UCSD-AML1 (cell line): ENCODE measurements around the gene STEAP4.
"Not testable (repeated sequence)": the region's sequence is repeated elsewhere in the genome, so short reads cannot be mapped to it uniquely, and the experiment has no call there.

ENCODE experiments used
- DNase-seq: peaks from one replicate; lab custom pipeline; 2025; ENCODE audit not compliant: unreplicated experiment; lab: John Stamatoyannopoulos, UW

The STEAP4 gene

DNA sequence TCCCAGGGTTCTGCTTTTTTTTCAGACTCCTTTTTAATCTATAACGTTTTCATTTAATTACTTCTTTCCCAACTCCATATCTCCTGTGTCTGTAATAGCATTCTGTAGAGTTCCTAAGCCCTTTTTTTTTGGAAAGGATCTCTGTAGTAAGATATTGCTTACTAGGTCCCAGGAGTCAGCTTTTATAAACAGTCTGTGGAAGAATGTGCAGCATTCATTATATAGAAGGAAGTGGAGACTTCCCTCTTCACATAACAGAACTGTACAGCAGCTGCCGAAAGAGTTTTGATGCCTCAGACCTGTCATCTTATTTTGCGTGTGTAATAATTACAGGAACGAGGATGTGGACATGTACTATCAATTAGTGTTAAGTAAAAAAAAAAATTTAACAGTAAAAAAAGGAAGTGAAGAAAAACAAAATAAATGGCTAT, 7.4 kb upstream of the STEAP4 start:
- DNase-seq: no peak

DNA sequence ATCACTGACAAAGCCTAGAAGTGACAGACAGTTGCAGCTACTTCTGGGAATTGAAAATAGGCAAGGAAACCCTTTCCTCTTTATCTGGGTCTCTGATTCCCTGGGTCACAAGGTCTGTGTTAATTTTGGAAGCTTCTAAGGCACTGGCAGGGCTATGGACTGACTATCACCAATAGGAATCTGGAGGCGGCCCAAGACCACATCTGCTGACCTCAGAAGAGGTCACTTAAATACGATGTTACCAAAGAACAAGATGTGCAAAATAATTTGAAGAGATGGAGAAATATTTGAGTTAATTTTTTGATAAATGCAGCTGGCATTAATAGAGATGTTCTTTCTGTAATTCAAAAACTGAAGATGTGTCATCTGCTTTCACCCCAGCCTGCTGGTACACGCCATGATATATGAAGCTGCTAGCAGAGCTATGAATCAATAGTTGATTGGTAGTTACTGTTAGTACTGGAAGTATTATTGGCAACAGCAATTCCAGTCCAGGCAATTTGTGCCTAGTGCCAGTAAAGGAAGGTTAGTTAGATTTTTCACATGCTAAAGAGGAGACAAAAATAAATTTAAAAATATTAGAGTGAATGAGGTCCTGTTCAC, 5.5 kb upstream of the STEAP4 start:
- DNase-seq: no peak

DNA sequence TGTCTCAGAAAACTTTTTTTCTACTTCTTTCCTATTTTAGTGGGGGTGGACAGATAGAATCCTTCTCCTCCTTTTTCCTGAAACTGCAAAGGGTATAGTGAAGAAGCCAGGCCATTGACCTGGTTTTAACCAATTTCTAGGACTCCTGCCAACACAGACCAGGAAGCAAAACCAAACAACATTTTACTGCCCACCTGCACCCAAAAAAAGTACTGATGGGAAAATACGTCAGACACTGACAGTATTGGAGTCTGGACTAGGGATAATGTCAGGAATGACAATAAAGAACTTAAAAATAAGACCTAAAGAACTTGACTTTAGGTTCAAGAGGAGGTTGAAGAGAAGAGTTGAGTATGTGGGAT, 5.0 kb upstream of the STEAP4 start:
- DNase-seq: no peak

- DNase-seq: no peak
Observed at GRCh38 chr7:88310956-88311674, 4.4 kb upstream of the STEAP4 start.

DNA sequence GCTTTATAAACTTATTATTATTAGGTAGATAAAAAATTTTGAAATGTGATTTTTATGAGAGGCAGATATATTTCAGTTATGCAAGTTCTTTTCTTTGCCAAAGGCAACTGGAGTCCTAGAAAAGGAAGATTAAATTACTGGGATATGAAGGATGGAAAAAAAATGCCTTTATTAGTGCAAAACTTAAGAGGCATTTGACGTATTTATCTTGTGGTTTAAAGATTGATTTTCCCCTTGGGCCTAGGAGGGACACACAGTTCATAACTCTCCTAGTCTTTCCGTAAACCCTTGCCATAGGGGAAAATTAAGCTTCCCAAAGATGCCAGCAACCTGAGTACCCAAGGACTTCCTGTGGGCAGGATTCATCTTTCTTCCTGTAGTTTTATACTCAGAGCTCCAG, 3.1 kb upstream of the STEAP4 start:
- DNase-seq: no peak

DNA sequence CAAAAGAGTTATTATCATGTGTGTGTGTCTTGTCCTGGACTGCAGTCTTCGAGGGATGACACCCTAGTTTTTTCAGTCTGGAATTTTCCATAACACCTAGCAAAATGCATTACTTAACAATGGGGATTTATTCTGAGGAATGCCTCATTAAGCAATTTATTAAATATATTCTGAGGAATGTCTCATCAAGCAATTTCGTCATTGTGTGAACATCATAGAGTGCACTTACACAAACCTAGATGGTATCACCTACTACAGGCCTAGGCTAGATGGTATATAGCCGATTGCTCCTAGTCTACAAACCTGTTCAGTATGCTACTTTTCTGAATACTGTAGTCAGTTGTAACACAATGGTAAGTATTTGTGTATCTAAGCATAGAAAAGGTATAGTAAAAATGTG, 1.1 kb upstream of the STEAP4 start:
- DNase-seq: no peak

DNA sequence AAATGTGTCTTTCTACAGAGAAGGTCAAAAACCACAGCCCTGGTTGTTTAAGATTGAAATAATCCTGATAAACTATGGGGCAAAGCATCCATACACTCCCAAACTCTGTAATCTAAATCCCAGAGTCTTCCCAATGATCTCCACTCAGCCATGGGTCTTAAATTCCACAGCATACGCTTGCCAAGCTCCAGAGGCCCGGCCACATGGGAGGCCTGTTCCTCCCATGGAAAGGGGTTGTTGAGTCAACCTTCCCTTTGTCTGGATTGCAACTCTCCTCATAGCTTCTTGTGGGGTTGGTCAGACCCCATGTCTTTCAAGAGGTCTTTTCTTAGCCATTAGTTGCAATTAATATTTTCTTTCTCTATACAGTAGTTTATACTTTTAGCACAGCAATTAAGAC, 718 bp upstream of the STEAP4 start:
- DNase-seq: no peak

DNA sequence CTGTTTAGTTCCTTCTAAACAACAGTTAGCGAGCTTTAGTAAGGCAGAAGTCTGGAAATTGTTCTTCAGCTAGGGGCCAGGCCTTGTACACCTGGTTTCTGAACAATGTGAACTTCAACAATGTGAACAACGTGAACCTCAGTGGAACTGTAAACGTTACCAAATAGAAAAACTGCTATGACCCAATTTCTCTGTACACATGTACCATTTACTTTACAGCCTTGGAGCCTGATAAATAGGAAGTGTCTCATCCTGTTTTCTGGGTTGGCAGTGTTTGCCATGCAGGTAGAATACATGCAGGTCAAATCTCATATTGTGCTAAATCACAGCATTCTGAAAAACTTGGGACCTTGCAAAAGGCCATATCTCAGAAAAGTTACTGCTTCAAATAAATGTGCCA, 1.6 kb downstream of the STEAP4 start:
- DNase-seq: no peak

- DNase-seq: no peak
Observed at GRCh38 chr7:88302486-88302885, 4.2 kb downstream of the STEAP4 start.

- no peak for DNase-seq
Observed at GRCh38 chr7:88301924-88302323, 4.8 kb downstream of the STEAP4 start.

DNA sequence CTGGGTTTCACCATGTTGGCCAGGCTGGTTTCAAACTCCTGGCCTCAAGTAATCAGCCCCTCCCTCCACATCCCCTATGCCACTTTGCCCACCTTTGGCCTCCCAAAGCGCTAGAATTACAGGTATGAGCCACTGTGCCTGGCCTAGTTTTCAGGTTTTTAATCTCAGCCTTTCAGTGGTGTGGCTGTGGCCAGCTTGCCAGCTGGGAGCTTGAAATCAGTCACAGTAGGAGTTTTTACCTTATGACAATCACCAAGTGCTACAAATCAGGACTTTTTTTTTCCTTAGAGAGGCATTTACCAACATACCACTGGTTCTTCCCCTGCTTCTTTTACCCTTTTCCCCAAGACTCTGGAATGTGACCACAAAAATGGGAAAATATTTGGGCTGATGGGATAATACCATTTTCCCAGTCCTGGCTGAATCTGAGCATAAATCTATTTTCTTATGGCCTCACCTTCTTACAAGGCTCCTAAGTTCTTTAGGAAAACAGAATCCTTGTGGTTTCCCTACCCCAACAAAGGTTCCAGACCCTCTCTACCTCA, 6.2 kb downstream of the STEAP4 start:
- no peak for DNase-seq

- no peak for DNase-seq
Observed at GRCh38 chr7:88299126-88299525, 7.6 kb downstream of the STEAP4 start.

DNA sequence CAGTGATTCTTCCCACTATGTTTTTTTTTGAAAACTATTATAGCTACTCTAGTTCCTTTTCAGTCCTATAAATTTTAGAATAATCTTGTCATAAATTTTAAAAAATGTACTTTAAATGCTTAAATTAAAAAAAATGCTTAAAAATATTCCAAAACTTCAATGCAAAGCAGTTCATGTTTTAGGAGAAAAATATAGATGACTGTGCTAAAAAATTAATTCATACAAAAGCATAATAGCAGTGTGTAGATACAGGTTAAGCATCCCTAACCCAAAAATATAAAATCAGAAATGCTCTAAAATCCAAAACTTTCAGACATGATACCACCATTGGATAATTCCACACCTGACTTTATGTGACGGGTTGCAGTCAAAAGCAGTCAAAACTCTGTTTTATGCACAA, 12.8 kb downstream of the STEAP4 start:
- no peak for DNase-seq

DNA sequence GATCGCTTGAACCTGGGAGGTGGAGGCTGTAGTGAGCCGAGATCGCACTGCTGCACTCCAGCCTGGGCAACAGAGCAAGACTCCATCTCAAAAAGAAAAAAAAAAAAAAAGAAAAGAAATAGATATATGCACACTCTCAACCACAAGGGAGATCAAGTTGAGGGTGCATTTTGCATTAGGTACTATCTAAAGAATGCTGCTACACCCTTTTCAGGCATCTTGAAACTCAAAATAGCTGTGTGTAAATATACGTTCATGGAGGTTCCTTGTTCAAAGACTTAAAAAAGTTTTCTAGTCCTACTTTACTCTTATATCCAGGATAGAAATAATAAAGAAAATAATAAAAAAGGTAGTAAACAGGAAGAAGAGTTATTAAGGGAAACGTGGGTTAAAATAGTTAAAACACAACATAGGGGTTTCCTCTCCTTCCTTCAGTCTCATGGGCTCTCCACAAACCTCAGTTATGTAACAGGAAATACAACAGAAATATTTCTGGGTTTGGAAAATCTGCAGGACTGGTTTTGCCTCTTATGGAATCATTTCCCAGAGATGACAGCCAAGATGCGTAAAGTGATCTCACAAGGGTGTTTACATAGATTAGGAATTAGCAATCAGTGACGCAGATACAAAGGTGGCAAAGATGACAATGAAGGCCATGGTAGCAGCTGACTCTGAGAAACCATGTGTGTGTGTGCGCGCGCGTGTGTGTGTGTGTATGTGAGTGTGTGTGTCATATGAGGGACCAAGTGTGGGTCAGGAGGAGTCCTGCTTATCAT, 15.1 kb downstream of the STEAP4 start:
- DNase-seq: no peak

DNA sequence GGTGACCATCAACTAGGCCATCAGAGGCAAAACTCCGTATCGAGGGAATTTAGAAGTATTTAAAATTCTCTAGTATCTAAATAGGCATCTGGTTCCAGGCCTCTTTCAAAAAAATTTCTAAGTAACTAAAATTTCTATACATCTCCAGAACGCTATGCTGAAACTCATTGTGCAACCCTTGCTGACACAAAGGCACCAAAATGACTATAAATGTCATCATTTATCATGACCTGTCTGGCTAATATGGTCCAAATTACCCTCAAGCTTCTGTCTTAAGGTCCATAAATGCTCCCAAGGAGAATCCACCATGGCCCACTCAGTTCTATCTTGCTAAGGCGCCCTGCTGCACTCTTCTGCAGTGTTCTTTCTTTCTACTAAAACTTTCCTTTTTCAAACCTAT, 16.2 kb downstream of the STEAP4 start:
- DNase-seq: no peak

DNA sequence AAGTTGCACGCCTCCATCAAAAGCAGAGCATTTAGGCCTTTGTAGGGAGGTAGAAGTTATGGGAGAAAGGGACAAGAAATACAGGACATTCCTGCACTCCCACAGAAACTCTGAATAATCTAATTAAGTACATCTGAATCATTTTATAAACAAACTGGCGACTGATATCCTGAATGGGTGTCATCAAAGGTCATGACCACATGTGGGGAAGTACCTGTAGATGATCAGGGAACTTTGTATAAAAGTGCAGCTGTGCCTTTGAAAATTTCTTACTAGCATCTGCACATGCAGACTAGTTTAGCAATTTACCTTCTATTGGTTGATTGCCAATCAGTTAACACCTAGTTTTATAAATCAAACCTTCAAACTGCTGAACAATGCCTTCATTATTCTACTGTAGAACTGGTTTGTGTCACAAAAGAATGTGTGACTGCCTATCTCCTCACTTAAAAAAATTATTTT, 17.1 kb downstream of the STEAP4 start:
- no peak for DNase-seq

GRCh38 chr7:88281749-88282148, 24.9 kb downstream of the STEAP4 start:
- no peak for DNase-seq

GRCh38 chr7:88280801-88281200, 25.9 kb downstream of the STEAP4 start:
- DNase-seq: no peak

DNA sequence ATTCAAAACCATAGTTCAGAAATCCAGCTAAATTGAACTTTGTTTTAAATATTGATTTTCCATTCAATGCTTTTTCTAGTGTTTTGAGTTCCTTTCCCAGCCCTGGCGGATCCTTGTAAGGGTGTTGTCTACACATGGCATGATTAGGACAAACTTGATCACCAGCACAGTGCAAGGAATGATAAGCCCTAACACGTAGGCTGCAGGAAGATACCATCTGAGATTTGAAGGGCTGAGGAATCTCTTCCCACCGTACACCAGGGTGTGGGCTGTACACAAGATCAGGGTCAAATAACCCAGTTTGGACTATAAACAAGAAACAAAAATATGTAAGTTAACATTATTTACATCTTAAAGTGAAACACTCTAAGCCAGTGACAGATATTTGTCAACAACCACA, 27.4 kb downstream of the STEAP4 start:
- no peak for DNase-seq

DNA sequence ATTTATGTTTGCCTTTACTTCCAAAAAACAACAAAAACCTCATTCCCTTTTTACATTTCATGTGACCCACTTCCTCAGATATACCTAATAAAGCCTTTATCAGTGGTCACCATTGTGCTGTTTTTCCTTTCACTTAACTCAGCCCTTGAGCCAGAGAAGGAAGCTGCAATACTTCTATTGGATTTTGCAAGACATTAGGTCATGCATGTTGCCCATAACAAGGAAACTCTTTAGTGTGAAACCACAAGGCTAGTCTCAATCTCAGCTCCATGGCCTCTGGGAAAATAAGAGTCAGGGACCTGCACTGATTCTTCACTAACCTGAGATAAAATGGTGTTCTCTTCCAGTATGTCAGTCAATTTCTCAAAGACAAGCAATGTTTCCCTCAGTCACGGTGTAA, 27.8 kb downstream of the STEAP4 start:
- no peak for DNase-seq

- no peak for DNase-seq
Observed at GRCh38 chr7:88276605-88277153, 30.0 kb downstream of the STEAP4 start.

DNA sequence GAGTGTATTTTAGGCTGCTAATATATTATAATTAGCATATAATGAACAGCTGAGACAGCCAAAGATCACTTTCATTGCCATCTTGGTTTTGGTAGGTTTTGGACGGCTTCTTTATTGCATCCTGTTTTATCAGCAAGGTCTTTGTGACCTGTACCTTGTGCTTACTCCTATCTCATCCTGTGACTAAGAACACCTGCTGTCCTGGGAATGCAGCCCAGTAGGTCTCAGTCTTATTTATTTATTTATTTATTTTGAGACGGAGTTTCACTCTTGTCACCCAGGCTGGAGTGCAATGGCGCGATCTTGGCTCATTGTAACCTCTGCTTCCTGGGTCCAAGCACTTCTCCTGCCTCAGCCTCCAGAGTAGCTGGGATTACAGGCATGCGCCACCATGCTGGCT, 31.8 kb downstream of the STEAP4 start:
- DNase-seq: not testable (repeated sequence)
